Stimulated activated CD4-positive, alpha-beta T cell treated with anti-CD3 and anti-CD28 coated beads, TNF-alpha, amount 100 ng/mL, for 24 hours (primary cell): ENCODE measurements around the gene TUT1.
A peak's percentile ranks its signal among the peaks of the same experiment; 100 is the strongest.
"Not testable (repeated sequence)": the region's sequence is repeated elsewhere in the genome, so short reads cannot be mapped to it uniquely, and the experiment has no call there.

ENCODE experiments used
- DNase-seq, 3 experiments: peaks; one replicate each; pipeline ENCODE4 v3.0.0-alpha.2; 2020; ENCODE audit warnings: low read depth in 3 of 3

The TUT1 gene

DNA sequence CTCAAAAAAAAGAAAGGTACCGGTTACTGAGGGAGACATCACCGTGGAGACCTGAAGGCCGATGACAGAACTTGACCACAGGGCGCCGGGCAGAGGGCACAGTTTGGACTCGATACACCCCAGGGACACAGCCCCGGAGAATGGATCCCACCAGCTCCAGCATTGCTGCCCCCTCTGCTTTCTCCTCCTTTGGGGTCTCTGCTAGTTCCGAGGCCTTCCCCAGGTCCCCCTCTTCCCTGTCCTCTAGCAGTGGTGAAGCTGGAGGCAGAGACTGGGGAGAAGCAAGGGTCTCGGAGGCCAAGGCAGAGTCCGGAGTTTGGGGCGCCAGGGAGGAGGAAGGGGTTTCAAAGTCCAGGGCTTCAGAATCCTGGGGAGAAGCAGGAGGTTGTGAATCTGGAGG is 12.8 kb downstream of the TUT1 start:
- DNase-seq = no peak

DNA sequence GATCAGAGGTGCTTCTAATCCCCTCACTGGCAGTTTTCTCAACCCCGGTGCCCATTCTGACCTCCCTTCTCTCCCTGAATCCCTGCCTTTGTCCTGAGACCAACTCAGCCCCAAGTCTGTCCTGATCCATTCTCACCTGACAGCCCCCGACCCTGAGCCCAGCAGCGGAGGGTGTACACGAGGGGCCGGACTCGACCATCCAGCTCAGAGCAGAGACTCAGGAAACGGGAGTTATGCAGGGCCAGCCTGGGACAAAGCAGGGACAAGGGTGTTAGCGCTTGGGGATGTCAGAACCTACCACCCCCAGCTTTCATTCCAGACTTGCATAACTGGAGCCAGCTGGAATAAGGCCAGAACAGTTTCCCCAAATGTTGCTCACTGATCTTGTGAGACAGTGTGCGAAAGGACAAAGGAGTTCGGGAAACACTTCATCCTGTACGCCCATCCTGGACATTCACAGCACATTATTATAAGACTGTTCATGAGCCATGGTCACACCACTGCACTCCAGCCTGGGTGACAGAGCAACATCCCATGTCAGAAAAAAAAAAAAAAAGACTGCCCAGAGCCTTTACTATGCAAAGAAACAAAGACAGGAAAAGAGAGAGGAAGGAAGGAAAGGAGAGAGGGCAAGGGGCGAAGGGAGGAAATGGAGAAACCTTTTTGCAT is 14.1 kb downstream of the TUT1 start:
- DNase-seq = no peak

DNA sequence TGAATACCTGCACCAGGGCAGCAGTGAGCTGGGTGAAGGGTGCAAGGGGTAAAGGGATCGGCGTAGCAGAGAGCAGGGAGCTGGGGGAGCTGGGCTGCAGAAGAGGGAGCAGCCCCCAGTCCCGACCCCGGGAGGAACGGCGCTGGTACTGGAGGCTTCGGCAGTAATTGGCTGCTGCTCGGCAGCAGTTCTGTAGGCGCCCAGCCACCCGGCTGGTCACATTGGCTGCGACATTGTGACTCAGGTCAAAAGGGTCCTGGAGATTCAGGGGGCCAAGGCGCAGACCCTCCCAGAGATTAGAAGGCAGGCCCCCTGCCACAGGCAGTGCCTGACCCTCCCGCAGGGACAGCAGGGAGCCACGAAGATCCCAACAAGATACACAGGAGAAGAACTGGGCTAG is 15.5 kb downstream of the TUT1 start:
- no peak for DNase-seq

DNA sequence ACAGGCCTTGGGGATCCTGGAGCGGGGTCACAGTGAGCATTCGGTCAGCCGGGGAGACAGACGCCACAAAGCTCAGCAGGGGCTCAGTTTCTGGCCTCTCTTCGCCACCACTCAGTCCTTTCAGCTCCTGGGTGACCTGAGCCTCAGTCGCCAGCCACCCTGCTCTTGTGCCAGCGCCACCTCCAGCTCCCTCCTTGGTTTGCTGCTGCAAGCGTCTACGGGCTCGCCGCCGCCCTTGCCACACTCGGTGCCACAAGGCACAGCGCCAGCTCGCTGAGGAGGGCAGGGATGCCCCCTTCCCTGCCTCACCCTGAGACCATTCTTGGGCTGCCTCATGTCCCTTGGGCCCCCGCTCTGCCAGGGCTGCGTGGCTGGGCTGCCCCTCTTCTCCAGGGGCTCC is 16.2 kb downstream of the TUT1 start:
- DNase-seq = no peak

- DNase-seq = no peak
Observed at GRCh38 chr11:62574363-62575071, 16.8 kb downstream of the TUT1 start.

DNA sequence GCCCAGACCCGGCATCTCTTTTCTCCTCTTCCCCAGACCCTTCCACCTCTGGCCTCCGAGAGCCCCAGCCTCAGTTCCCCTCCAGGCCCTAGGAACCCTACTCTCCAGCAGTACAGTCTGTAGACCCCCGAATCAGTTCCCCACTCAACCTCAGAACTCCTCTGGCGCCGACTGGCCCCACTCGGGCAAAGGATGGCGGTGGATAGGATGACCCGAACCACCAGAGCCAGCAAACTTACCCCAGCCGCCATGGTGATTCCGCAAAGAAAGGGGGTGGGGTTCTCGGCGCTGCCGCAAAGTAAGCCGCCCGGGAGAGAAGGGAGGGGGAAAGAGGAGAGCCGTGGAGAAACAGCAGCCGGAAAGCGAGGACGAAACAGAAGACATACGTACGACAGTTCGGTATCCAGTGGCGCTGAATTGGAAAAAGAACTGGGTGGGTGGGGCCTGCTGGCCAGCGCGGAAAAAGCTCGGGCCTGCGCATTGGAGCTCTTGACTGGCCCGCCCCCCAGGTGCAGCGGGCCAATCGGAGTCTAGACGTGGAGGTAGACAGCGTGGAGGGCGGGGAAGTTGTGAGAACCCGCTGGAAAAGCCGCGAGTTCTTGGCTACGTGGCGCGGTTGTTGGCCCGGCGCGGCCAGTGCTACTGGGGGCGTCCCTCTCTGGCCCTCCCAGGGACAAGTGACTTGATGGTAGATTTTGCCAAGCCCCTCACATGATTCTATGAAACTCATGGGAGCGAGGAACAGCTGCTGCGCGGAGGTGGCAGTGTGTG is 17.5 kb downstream of the TUT1 start, which contains the start of gene EEF1G:
Gene EEF1G, minus strand, starts transcription at position 300 of the 771 bp plus-strand sequence. Its CDS starts 49 bp downstream, at position 251.
- peak; percentile 95 to 98 (median 95) for DNase-seq

- DNase-seq = no peak
Observed at GRCh38 chr11:62573006-62573591, 18.2 kb downstream of the TUT1 start.

DNA sequence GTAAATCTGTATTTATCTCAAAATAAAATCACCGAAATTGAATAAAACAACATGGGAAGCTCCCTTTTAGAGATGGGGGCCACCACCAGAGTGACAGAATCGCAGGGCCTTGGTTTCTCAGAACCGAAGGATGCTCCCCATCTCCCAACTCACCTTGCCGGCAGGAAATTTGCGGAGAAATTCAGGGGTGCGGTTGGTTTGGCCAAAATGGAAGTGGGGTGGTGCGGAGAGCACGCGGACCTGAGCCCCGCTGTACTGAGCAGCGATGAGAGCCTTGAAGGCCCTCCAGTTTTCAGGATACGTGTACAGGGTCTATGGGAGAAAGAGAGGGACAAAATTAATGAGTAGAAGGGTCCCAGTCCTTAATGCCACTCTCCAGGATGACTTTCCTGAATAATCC is 18.9 kb downstream of the TUT1 start:
- DNase-seq = no peak

DNA sequence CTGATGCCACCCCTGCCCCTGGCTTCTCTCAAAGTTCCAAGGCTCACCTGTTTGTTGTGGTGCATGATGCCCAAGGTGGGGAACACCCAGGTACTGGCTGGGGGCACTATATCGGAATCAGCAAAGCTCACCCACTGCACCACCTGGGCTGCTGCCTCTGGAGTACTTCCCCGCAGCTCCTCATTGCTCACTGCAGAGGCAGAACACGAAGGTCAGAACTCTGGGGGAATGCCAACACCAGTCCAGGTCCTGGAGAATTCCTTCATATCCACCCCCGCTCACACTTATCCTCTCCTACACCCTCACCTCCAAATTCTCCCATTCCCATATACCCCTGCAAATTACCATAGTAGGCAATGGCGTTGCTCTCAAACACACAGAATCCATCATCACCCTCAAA is 19.8 kb downstream of the TUT1 start:
- not testable (repeated sequence) for DNase-seq

DNA sequence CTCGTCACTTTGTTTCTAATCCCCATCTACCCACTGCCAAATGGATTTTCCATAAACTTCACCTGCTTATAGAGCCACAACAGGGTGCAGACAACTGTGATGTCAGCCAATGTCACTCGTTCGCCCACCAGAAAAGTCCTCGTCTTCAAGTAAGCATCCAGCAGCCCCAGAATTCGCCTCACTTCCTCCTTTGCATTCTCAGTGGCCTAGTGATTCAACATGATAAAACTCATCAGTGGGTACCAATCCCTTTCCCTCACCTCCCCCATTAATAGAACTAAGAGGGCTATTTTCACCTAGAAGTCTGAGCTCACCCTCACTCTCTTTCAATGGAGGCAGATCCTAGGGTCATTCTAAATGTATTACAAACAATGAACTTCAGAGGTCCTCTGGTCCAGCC is 20.4 kb downstream of the TUT1 start:
- not testable (repeated sequence) for DNase-seq

DNA sequence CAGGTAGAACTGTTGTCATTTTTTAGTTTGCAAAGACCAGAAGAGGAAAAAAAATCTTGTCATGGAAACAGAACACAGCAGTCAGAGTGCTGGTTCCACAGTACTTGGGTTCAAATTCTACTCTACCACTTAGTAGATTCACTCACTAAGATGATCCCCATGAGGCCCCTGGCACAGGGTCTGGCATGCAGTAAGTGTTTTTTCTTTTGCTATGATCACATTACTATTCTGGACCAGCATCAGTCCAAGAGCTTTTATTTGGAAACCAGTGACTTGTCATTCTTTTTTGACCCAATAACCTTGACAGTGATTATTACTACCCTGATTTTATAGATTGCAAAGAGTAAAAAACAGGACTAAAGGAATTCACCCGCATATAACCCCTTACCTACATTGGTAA is 21.7 kb downstream of the TUT1 start:
- DNase-seq = no peak

GRCh38 chr11:62567018-62567633 is 24.2 kb downstream of the TUT1 start:
- no peak for DNase-seq

DNA sequence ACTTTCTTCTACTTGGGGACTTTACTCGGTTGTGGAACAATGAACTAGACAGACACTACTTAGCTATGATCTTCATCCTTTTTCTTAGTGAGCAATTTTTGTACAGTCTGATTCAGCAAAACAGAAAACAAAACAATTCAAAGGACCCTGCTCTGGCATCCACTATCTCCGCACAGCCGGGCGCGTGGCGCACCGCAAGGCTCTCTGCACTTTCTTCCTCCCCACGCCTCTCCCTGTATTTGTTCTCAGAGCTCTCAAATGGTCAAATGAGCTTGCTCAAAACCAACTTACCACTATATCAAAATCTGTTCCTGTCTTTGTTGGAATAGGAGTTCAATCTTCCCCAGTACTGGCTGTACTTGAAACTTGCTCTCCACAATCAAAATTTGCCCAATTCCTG is 25.1 kb downstream of the TUT1 start:
- no peak for DNase-seq

GRCh38 chr11:62565100-62565802 is 26.1 kb downstream of the TUT1 start:
- no peak for DNase-seq

- not testable (repeated sequence) for DNase-seq
Observed at GRCh38 chr11:62561677-62562230, 29.6 kb downstream of the TUT1 start.

- peak in 2 of 3 experiments; percentile 64 to 68 for DNase-seq
Observed at GRCh38 chr11:62560566-62561103, 30.7 kb downstream of the TUT1 start.

DNA sequence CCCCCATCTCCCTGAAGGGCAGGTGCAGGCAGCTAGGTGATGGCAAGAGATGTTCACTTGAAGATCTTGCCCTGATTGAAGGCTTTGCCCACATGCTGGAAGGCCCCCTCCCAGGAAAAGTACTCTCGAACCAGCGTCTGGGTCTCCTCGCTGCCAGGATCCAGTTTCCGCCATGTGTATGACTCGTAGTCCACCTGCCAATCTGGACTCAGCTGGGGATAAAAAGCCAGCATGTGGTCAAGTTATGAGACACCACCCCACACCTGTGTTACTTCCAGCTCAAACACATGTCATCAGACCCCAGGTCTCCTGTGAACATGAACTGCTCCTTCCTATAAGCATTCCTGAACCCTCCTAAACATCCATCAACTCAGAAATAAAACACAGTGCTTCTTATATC is 31.7 kb downstream of the TUT1 start:
- not testable (repeated sequence) for DNase-seq

GRCh38 chr11:62559204-62559603 is 32.1 kb downstream of the TUT1 start:
- no peak for DNase-seq

DNA sequence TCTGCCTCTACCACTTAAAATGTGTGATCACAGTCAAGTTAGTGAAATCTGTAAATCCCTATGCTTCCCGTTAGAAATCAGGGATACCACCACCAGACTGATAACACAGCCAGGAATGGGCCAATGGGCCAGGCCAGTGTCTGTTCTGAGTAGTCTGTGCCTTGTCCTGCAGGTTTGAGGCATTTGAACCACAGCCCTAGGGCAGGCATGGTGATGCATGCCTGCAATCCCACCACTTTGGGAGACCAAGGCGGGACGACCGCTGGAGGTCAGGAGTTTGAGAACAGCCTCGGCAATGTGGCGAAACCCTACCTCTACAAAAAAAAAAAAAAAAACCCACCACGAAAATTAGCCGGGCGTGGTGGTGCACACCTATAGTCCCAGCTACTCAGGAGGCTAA is 32.7 kb downstream of the TUT1 start:
- DNase-seq = no peak

- DNase-seq = no peak
Observed at GRCh38 chr11:62556875-62557631, 34.3 kb downstream of the TUT1 start.
